Measurements from ENCODE around the gene TMEM131. TPM values are rescaled to one million over a fixed set of nuclear protein-coding genes. Genes with fewer than 3 reads are reported as not detected.

The TMEM131 gene
- total RNA-seq, 1 donor = 30.0 TPM

DNA sequence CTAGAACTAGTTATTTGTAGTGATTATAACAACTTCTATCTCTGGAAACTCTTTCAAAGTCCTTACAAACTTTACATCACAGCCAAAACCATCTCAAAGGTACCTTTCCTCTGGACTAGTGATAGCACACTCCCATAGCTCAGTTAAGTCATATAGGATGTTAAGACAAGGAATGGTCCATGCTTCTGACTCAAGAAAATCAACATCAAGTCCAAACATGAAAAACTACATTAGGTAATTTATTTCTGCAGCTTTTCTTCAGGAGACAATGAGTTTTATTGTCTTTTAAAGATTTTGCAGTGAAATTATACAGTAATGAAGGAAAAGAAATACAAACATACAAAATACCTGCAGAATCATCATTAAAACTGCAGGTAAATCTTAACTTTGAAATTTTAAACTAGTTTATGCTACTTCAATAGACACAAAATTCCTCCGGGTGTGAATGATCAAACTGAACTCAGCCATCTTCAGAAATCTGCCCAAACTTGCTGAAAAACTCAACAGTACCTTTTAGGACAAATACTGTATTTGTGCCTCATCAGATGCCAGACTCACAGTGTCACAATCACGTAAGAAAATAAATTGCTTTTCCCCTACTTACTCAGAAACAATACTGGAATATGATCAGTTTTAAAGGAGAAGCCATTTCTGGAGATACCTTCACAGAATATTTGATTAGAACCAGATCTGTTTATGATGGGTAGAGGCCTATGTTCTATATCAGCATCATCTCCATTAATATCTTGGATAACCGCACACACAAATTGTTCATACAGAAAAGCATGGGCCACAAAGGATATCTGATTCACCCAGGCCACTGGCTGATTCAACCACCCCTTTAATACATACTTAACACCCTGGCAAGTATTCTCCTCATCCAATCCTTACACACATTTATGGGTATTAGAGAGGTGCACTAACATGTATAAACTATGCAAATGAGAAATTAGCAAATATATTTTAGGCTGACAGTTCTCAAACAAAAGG lies 2.6 kb downstream of the TMEM131 start:
- peaks cover 70% of the 10 kb centered on the region for H3K79me2 ChIP-seq (ENCODE audit: insufficient read depth, low read length)
- no peaks in the 10 kb centered on the region for H3K27me3 ChIP-seq (ENCODE audit: insufficient read depth, low read length)
- DNase-seq (ENCODE audit: insufficient read length, low spot score, missing footprints) = no peak
- H3K4me1 ChIP-seq (ENCODE audit: insufficient read depth, low read length) = peaks cover 16% of the 10 kb centered on the region
- TF ChIP-seq, protein P1, sequence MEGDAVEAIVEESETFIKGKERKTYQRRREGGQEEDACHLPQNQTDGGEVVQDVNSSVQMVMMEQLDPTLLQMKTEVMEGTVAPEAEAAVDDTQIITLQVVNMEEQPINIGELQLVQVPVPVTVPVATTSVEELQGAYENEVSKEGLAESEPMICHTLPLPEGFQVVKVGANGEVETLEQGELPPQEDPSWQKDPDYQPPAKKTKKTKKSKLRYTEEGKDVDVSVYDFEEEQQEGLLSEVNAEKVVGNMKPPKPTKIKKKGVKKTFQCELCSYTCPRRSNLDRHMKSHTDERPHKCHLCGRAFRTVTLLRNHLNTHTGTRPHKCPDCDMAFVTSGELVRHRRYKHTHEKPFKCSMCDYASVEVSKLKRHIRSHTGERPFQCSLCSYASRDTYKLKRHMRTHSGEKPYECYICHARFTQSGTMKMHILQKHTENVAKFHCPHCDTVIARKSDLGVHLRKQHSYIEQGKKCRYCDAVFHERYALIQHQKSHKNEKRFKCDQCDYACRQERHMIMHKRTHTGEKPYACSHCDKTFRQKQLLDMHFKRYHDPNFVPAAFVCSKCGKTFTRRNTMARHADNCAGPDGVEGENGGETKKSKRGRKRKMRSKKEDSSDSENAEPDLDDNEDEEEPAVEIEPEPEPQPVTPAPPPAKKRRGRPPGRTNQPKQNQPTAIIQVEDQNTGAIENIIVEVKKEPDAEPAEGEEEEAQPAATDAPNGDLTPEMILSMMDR (IDR thresholded peaks at IDR 0.05; ENCODE audit: extremely low read depth, low read depth, low read length) = no peak
- peaks cover 47% of the 10 kb centered on the region for H4K20me1 ChIP-seq (ENCODE audit: insufficient read depth, low read length)
- no peak overlapping the region for H2AFZ ChIP-seq (ENCODE audit: low read length)
- no peaks in the 10 kb centered on the region for H3K9me3 ChIP-seq (ENCODE audit: low read depth, low read length)
- peak overlapping the region; percentile 85 for H3K4me2 ChIP-seq (ENCODE audit: insufficient read depth, low read length)
- no peak overlapping the region for H3K27ac ChIP-seq (ENCODE audit: low read depth, low read length)
- H3K4me3 ChIP-seq (ENCODE audit: insufficient read depth, low read length) = peak overlapping the region; percentile 93
- H3K36me3 ChIP-seq (ENCODE audit: insufficient read depth, low read length) = no peaks in the 10 kb centered on the region

DNA sequence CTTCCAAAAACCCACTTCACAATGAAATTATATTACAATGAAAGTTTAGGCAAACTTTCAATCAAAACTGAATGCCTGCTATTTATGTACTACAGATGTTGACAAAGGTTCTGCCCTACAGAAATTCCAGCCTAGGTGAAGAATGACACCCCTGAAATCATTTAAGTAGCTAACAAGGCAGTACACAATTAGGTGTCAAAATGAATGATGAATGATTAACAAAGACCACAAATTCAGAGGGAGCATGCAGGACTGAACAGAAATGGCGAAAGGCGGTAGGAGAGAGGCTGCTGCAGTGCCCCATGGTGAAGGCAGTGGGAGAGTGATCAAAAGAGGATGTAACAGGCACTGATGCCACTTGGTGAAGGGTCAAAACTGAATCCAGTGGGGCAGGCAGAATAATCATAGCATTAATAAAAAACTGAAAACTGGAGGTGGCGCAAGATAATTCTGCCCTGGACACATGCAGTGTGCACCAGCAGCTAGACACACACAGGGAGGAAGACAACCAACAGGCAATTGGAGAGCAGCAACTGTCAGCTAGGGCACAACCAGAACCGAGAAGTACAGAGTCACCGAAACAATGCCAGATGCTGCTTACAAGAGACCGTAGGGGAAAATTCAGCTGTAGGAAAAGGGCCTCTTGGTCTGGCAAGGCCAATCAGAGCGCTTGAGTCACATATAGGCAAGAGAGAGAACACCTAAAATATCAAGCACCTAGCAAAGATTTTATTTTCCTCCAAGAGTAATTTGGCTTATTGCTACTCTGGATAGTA lies 4.5 kb downstream of the TMEM131 start:
- H2AFZ ChIP-seq (ENCODE audit: low read length) = no peak overlapping the region
- no peaks in the 10 kb centered on the region for H3K9me3 ChIP-seq (ENCODE audit: low read depth, low read length)
- no peak overlapping the region for H3K4me3 ChIP-seq (ENCODE audit: insufficient read depth, low read length)
- peaks cover 16% of the 10 kb centered on the region for H3K4me1 ChIP-seq (ENCODE audit: insufficient read depth, low read length)
- no peak overlapping the region for H3K27ac ChIP-seq (ENCODE audit: low read depth, low read length)
- TF ChIP-seq, protein P1 (IDR thresholded peaks at IDR 0.05; ENCODE audit: extremely low read depth, low read depth, low read length) = no peak
- DNase-seq (ENCODE audit: insufficient read length, low spot score, missing footprints) = no peak
- peaks cover 88% of the 10 kb centered on the region for H3K79me2 ChIP-seq (ENCODE audit: insufficient read depth, low read length)
- H3K36me3 ChIP-seq (ENCODE audit: insufficient read depth, low read length) = no peaks in the 10 kb centered on the region
- peaks cover 59% of the 10 kb centered on the region for H4K20me1 ChIP-seq (ENCODE audit: insufficient read depth, low read length)
- H3K4me2 ChIP-seq (ENCODE audit: insufficient read depth, low read length) = no peak overlapping the region
- H3K27me3 ChIP-seq (ENCODE audit: insufficient read depth, low read length) = no peaks in the 10 kb centered on the region

DNA sequence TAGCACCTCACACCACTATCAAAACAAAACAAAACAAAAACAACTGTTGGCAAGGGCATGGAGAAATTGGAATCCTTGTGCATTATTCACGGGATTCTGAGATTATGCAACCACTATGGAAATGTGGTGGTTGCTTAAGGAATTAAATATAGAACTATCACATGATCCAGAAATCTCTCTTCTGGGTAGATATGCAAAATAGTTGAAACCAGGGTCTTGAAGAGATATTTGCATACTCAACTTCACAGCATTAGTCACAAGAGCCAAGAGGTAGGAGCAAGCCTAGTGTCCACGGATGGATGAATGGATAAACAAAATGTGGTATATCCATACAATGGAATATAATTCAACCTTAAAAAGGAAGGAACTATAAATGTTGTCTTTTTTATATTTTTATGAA lies 7.0 kb downstream of the TMEM131 start:
- H3K27ac ChIP-seq (ENCODE audit: low read depth, low read length) = no peak overlapping the region
- H3K79me2 ChIP-seq (ENCODE audit: insufficient read depth, low read length) = peaks cover 94% of the 10 kb centered on the region
- no peaks in the 10 kb centered on the region for H3K36me3 ChIP-seq (ENCODE audit: insufficient read depth, low read length)
- no peak for DNase-seq (ENCODE audit: insufficient read length, low spot score, missing footprints)
- no peaks in the 10 kb centered on the region for H3K9me3 ChIP-seq (ENCODE audit: low read depth, low read length)
- peaks cover 9% of the 10 kb centered on the region for H3K4me1 ChIP-seq (ENCODE audit: insufficient read depth, low read length)
- no peak overlapping the region for H2AFZ ChIP-seq (ENCODE audit: low read length)
- no peak overlapping the region for H3K4me3 ChIP-seq (ENCODE audit: insufficient read depth, low read length)
- no peaks in the 10 kb centered on the region for H3K27me3 ChIP-seq (ENCODE audit: insufficient read depth, low read length)
- peaks cover 66% of the 10 kb centered on the region for H4K20me1 ChIP-seq (ENCODE audit: insufficient read depth, low read length)
- TF ChIP-seq, protein P1 (IDR thresholded peaks at IDR 0.05; ENCODE audit: extremely low read depth, low read depth, low read length) = no peak
- H3K4me2 ChIP-seq (ENCODE audit: insufficient read depth, low read length) = no peak overlapping the region

DNA sequence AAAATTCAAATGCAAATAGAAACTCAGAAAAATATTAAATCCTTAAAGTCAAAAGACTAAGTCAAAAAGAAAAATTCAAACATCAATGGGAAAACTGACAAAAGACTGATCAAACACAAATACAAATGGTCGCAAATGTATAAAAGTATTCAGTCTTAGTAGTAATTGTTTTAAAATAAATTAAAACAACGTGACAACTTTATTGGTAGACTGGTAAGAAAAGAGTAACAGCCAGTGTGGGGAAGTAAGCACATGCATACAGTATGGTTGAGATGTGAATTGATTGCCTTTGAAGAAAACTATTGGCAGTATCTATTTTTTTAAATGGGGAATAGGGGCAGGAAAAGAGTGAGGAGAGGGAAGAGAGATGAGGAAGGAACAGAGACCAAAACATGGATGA lies 9.8 kb downstream of the TMEM131 start:
- Histone ChIP-seq H3K4me1 (ENCODE audit: insufficient read depth, low read length) (no peaks in the 10 kb centered on the region), H3K27me3 (ENCODE audit: insufficient read depth, low read length) (no peaks in the 10 kb centered on the region), H3K4me2 (ENCODE audit: insufficient read depth, low read length) (no peak overlapping the region), H3K27ac (ENCODE audit: low read depth, low read length) (no peak overlapping the region), H4K20me1 (ENCODE audit: insufficient read depth, low read length) (peaks cover 50% of the 10 kb centered on the region), H3K9me3 (ENCODE audit: low read depth, low read length) (no peaks in the 10 kb centered on the region), H3K36me3 (ENCODE audit: insufficient read depth, low read length) (no peaks in the 10 kb centered on the region), H3K79me2 (ENCODE audit: insufficient read depth, low read length) (peaks cover 94% of the 10 kb centered on the region), H3K4me3 (ENCODE audit: insufficient read depth, low read length) (no peak overlapping the region), H2AFZ (ENCODE audit: low read length) (no peak overlapping the region)
- no peak for DNase-seq (ENCODE audit: insufficient read length, low spot score, missing footprints)
- TF ChIP-seq, protein P1 (IDR thresholded peaks at IDR 0.05; ENCODE audit: extremely low read depth, low read depth, low read length) = no peak

Data from osteoblast (primary cell).